ENCODE data around the gene ZNF396.

DNA sequence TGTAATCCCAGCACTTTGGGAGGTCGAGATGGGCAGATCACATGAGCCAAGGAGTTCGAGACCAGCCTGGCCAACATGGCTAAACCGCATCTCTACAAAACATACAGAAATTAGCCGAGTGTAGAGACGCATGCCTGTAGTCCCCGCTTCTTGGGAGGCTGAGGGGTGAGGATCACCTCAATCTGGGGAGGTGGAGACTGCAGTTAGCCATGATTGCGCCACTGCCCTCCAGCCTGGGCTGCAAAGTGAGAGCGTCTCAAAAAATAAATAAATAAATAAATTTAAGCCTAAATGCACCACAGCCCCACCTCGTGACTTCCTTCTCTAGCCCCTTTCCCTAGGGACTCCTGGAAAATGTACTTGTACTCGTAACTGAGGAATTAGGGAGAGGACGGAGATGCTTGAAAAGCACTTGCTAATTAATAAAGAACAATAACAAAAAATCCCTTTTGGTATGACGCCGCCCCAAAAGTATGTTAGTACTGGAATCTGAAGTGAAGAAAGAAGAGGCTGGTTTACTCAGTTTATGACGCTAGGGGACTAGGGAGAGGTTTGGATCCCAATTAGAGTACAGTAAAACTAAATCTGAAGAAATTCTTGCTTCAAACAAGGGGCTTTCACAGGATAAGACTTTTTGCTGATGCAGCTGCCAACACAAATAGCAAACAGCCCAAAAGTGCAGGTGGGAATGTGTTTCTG lies 887 bp upstream of the ZNF396 start:
- TF ChIP-seq, protein P1, sequence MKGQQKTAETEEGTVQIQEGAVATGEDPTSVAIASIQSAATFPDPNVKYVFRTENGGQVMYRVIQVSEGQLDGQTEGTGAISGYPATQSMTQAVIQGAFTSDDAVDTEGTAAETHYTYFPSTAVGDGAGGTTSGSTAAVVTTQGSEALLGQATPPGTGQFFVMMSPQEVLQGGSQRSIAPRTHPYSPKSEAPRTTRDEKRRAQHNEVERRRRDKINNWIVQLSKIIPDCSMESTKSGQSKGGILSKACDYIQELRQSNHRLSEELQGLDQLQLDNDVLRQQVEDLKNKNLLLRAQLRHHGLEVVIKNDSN (IDR thresholded peaks at IDR 0.05) = no peak
- TF ChIP-seq TCF12 (IDR thresholded peaks at IDR 0.05; ENCODE audit: low read depth) (no peak), TAF1 (IDR thresholded peaks at IDR 0.05; ENCODE audit: low read depth) (no peak), CEBPB (IDR thresholded peaks at IDR 0.05) (no peak), EP300 (IDR thresholded peaks at IDR 0.05; ENCODE audit: borderline replicate concordance) (no peak), RAD21 (IDR thresholded peaks at IDR 0.05; ENCODE audit: low read depth) (no peak), ZBTB7A (IDR thresholded peaks at IDR 0.05; ENCODE audit: low read depth) (no peak), YY1 (IDR thresholded peaks at IDR 0.05; ENCODE audit: low read depth) (no peak), CREB1 (IDR thresholded peaks at IDR 0.05; ENCODE audit: low read depth) (no peak), FOXM1 (IDR thresholded peaks at IDR 0.05; ENCODE audit: borderline replicate concordance, low read depth) (no peak)
- TF ChIP-seq, protein P2, sequence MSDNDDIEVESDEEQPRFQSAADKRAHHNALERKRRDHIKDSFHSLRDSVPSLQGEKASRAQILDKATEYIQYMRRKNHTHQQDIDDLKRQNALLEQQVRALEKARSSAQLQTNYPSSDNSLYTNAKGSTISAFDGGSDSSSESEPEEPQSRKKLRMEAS (IDR thresholded peaks at IDR 0.05) = no peak
- TF ChIP-seq, protein P3, sequence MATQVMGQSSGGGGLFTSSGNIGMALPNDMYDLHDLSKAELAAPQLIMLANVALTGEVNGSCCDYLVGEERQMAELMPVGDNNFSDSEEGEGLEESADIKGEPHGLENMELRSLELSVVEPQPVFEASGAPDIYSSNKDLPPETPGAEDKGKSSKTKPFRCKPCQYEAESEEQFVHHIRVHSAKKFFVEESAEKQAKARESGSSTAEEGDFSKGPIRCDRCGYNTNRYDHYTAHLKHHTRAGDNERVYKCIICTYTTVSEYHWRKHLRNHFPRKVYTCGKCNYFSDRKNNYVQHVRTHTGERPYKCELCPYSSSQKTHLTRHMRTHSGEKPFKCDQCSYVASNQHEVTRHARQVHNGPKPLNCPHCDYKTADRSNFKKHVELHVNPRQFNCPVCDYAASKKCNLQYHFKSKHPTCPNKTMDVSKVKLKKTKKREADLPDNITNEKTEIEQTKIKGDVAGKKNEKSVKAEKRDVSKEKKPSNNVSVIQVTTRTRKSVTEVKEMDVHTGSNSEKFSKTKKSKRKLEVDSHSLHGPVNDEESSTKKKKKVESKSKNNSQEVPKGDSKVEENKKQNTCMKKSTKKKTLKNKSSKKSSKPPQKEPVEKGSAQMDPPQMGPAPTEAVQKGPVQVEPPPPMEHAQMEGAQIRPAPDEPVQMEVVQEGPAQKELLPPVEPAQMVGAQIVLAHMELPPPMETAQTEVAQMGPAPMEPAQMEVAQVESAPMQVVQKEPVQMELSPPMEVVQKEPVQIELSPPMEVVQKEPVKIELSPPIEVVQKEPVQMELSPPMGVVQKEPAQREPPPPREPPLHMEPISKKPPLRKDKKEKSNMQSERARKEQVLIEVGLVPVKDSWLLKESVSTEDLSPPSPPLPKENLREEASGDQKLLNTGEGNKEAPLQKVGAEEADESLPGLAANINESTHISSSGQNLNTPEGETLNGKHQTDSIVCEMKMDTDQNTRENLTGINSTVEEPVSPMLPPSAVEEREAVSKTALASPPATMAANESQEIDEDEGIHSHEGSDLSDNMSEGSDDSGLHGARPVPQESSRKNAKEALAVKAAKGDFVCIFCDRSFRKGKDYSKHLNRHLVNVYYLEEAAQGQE (IDR thresholded peaks at IDR 0.05; ENCODE audit: low read depth) = no peak
